GM21381 (cell line): ENCODE data around the gene ZSWIM1.
"Not testable (repeated sequence)": the region's sequence is repeated elsewhere in the genome, so short reads cannot be mapped to it uniquely, and the experiment has no call there.

Experiments
- ATAC-seq: cut with Tn5 transposase; IDR thresholded peaks from one replicate; pipeline ENCODE4 v1.9.1; 2021; ENCODE audit warnings: mild to moderate bottlenecking, moderate library complexity; ENCODE audit not compliant: unreplicated experiment

The ZSWIM1 gene

GRCh38 chr20:45853484-45853883, 27.5 kb upstream of the ZSWIM1 start:
- ATAC-seq: no peak

- peak; percentile 93 for ATAC-seq
Measured at GRCh38 chr20:45857114-45857881, 23.7 kb upstream of the ZSWIM1 start, which contains the start of the genes ACOT8 and ZSWIM3. Gene ACOT8, minus strand, starts transcription at chr20:45857392. Its CDS starts 77 bp downstream, at chr20:45857315. Gene ZSWIM3, plus strand, starts transcription at chr20:45857614. Its CDS starts 212 bp downstream, at chr20:45857826.

GRCh38 chr20:45857882-45858216, 23.2 kb upstream of the ZSWIM1 start:
- ATAC-seq: peak; percentile 19

GRCh38 chr20:45859916-45860315, 21.1 kb upstream of the ZSWIM1 start:
- ATAC-seq: no peak

GRCh38 chr20:45860560-45861220, 20.3 kb upstream of the ZSWIM1 start:
- no peak for ATAC-seq

GRCh38 chr20:45861221-45862075, 19.6 kb upstream of the ZSWIM1 start:
- ATAC-seq: no peak

- no peak for ATAC-seq
Measured at GRCh38 chr20:45863543-45864470, 17.2 kb upstream of the ZSWIM1 start.

- ATAC-seq: no peak
Measured at GRCh38 chr20:45866454-45866853, 14.6 kb upstream of the ZSWIM1 start.

- no peak for ATAC-seq
Measured at GRCh38 chr20:45867136-45867818, 13.8 kb upstream of the ZSWIM1 start.

- ATAC-seq: no peak
Measured at GRCh38 chr20:45867819-45868176, 13.2 kb upstream of the ZSWIM1 start.

GRCh38 chr20:45872626-45873025, 8.4 kb upstream of the ZSWIM1 start:
- no peak for ATAC-seq

GRCh38 chr20:45873409-45874103, 7.5 kb upstream of the ZSWIM1 start:
- ATAC-seq: no peak

GRCh38 chr20:45874104-45874481, 6.9 kb upstream of the ZSWIM1 start:
- not testable (repeated sequence) for ATAC-seq

GRCh38 chr20:45874576-45874975, 6.5 kb upstream of the ZSWIM1 start:
- no peak for ATAC-seq

- no peak for ATAC-seq
Measured at GRCh38 chr20:45878076-45878761, 2.8 kb upstream of the ZSWIM1 start.

GRCh38 chr20:45882469-45883099, 1.6 kb downstream of the ZSWIM1 start:
- no peak for ATAC-seq

GRCh38 chr20:45883100-45883469, 2.1 kb downstream of the ZSWIM1 start:
- ATAC-seq: no peak

- ATAC-seq: no peak
Measured at GRCh38 chr20:45886590-45887345, 5.7 kb downstream of the ZSWIM1 start.
